NCI-H748 treated with DMSO at 0.1 percent for 48 hours (cell line): ENCODE data around the gene VWA7.
A peak's percentile ranks its signal among the peaks of the same experiment; 100 is the strongest.
"Not testable (repeated sequence)": the region's sequence is repeated elsewhere in the genome, so short reads cannot be mapped to it uniquely, and the experiment has no call there.

Experiments
- DNase-seq: peaks from one replicate; lab custom pipeline; 2025; lab: John Stamatoyannopoulos, UW

VWA7 gene

DNA sequence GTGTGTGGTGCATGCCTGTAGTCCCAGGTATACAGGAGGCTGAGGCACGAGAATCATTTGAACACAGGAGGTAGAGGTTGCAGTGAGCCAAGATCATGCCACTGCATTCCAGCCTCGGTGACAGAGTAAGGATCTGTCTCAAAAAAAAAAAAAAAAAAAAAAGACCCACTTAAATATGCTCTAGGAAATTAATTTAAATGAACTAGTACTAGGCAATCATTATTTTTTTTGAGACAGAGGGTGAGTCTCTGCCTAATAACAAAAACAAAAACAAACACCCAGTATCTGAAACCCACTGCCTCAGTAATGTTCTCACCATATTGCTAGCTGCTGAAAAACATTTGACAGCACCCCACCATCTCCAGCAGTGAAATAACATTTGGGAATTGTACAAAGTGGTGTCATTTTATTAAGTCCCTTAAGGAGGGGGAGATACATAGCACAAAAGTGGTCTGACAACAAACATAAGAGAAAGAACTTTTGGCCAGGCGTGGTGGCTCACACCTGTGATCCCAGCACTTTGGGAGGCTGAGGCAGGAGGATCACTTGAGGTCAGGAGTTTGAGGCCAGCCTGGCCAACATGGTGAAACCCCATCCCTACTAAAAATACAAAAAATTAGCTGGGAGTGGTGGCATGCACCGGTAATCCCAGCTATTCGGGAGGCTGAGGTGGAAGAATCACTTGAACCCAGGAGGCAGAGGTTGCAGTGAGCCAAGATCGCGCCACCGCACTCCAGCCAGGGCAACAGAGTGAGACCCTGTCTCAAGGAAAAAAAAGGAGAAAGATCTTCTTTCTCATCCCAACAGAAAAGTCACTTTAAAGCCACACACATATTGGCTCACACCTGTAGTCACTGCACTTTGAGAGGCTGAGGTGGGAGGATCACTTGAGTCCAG lies 24.2 kb upstream of the VWA7 start:
- DNase-seq, result not testable (repeated sequence)

DNA sequence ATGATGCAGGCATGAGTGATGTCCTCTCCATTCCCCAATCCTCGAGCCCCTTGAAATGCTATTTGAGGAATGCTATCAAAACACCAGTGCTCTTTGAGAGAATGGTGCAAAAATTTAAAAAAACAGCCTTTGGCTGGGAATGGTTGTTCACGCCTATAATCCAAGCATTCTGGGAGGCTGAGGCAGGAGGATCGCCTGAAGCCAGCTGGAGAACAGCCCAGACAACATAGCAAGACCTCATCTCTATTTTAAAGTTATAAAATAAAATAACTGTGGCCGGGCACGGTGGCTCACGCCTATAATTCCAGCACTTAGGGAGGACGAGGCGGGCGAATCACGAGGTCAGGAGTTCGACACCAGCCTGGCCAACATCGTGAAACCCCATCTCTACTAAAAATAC lies 22.7 kb upstream of the VWA7 start:
- no peak for DNase-seq

DNA sequence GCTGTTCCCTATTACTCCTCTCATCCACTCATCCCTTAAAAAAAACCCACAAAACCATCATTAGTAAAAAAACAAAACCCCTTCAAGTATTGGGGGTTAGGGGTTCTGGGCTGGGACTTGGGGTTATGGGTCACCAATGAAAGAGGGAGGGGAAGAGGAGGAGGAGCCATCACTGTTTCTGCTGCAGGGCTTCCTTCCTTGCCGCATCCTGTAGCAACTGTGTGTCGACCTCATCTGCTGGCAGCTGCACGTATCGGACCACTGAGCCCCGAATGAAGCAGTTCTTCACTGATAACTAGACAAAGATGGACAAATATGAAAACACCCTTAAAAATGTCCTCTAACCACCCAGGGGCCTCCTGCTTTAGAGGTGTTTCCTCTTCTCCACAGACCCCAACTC lies 20.5 kb upstream of the VWA7 start:
- DNase-seq, result no peak

DNA sequence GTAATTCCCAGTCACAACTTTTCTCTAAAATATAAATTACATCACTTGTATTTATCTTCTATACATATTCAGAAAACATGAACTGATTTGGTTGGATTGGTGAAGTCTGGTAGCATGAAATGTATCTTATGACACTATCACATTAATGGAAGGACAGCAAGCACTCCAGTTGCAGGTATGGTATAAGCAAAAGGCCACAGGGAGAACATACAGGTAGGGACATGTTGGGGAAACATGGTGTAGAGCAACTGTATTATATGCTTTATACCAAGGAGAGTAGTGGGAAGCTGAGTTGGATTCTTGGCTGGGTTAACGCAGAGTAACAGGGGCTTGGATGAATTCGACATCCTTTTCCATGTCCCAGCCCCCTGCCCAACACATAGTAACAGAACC lies 19.9 kb upstream of the VWA7 start:
- DNase-seq, result no peak

DNA sequence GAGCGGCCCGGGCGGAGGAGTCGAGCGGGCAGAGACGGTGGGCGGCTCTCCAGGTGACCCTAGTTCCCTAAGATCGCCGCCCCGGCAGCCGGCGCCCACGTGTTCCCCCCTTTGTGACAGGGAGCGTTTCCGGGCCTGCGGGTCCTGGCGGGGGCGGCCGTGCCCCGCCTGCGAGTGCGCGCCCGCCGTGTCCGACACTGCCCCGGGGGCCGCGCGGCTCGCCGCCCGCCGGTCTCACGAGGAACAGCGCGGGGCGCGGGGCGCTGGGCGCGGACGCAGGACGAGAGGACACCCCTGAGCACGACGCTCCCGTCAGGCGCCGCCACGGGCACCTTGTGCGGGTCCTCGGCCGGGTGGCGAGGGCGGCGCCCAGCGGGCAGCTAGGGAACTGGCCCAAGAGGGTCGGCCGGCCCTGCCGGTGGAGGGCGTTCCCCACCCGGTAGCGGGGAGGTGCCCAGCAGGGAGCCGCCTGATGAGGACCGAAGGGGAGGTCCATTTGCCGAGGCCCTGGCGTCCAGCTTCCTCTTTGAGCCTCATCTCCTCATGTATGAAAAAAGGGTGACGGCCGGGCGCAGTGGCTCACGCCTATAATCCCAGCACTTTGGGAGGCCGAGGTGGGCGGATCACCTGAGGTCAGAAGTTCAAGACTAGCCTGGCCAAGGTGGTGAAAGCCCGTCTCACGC lies 18.6 kb upstream of the VWA7 start, which contains the start of gene VARS1:
VARS1 (minus strand) TSS at position 137 of the 683 bp plus-strand sequence. CDS start 535 bp downstream, outside the sequence.
- DNase-seq, result peak; percentile 85

DNA sequence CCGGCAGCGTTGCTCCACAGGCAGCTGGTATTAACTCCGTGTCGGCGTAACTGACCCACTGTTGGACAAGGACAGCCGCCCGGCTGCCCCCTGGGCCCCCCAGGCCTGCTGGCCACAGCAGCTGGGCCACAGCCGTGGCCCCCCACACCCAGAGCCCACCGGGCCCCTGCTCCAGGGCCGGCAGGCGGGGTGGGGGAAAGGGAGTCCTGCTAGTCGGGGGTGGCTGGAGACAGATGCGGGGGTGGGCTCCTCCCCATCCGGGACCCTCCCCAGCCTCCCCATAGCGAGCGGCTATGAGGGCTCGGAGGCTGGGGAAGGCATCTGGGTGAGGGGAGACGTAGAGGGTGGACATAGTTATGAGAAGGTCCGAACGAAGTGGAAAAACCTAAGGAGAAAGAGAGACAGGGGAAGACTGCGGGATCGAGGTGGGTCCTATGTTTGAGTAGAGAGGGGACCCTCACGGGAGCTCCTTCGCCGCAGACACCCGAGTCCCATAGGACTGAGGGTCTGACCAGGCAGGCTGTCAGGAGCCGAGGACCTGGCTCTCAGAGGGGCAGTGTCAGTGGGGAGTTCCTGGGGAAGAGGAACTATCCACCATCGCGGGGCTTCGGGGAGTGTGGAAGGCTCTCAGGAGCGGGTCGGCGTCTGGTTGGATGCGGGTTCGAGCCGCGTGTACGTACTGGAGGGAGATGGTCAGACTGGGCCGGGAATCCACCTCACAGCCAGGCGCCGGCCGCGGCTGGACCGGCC lies 17.9 kb upstream of the VWA7 start:
- DNase-seq, result no peak

DNA sequence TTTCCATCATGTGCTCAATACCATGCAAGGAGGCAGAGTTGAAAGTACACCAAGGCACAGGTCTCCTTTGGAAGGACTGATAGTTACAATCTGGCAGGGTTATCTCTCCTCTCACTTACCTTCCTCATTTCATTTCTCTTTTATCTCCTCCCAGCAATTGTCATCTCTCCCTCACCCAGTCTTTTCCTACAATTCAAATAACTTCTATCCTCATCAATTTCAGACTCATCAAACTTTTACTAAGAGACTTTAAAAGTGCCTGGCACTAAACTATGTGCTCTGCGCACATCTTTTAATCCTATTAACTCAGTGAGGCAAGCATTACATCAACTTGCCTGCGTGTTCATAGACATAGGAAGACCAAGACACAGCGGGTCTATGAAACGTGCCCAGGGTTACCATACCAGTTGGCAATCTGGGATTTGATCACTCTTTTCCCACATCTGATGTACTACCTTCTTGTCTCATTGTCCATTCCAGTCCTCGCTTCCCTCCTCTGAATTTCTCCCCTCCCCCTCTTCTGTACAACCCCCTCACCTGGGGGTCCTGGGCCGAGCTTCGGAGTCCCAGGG lies 17.3 kb upstream of the VWA7 start:
- no peak for DNase-seq

DNA sequence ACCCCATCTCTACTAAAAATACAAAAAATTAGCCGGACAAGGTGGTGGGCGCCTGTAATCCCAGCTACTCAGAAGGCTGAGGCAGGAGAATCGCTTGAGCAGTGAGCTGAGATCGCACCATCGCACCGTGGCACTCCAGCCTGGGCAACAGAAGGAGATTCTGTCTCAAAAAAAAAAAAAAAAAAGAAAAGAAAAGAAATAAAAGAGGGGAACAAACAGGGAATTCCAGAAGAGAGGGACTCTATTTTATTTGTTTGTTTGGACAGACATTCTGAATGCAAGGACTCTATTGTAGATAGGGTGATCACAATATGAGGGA lies 16.8 kb upstream of the VWA7 start:
- not testable (repeated sequence) for DNase-seq

DNA sequence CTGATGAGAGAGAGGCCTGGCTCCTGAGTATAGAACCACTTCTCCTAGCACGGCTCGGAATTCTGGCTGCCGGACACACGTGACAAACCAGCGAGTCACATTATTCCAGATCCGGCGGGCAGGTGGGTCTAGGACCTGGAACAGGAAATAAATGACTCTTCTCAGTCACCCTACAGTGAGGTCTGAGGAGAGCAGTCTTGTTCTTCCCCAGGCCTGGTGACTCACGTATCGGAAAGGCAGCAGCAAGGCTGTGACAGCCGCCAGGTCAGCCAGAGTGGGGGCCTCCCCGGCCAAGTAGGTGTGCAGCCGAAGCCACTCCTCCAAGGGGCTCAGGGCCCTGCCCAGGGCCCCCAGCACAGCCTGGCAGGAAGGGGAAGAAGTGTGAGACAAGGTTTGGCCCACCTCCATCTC lies 15.6 kb upstream of the VWA7 start:
- DNase-seq, result no peak

DNA sequence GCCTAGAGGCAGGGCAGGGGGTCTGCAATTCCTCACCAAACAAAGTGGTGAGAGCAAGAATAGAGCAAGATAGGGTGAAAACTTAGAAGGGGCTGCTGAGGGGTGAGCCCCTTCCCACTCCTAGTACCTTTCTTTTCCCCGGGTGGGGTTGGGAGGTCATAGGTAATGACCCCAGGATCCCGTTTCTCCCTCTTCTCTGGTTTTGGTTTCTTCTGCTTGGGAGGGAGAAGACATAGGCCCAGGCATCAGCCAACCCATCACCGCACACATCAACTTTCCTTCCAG lies 14.9 kb upstream of the VWA7 start:
- no peak for DNase-seq

DNA sequence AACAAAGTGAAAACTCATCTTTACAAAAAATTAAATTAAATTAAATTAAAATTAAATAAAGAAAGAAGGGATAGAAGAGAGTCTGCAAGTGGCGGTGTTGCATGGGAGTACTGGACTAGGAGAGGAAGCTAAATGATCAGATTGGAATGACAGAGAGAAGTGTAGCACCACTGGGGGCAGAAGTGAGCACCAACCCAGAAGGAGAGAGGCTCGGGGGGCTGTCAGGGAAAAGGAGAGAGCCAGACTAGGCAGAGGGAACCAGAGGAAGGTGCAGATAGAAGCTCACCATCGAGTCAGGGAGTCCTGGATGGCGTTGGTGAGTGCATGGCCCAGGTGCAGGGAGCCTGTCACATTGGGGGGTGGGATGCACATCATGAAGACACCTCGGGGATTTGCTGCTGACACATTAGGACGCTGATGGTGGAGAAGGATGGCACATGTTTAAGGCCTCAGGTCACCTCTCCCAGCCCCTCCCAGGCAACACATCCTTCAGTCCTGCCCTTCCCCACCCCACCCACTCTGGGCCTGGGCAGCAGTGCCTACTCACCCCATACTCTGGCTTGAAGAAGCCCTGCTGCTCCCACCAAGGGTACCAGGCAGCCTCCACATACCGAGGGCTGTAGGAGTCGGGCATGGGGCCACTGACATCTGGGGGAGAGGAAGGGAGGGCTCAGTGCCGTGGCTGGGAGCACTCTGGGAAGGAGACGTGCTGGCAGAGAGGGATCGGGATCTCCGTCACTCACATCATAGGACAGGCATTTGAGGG lies 14.4 kb upstream of the VWA7 start:
- DNase-seq, result peak; percentile 12

DNA sequence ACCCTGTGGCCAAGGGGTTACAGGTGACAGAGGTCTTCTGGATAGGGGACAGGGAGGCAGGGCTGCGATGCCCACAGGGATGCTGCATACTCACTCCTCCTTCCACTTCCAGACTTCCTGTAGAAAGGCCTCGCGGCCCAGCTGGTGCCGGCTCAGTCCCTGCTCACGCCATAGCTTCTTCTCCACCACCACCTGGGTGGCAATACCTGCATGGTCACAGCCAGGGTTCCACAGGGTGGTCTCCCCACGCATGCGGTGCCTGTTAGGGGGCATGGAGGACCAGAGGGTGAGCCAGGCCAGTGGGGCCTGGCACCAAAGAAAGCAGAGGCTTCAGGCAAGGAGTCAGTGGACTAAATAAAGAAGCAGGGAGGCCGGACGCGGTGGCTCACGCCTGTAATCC lies 8.3 kb upstream of the VWA7 start:
- no peak for DNase-seq

DNA sequence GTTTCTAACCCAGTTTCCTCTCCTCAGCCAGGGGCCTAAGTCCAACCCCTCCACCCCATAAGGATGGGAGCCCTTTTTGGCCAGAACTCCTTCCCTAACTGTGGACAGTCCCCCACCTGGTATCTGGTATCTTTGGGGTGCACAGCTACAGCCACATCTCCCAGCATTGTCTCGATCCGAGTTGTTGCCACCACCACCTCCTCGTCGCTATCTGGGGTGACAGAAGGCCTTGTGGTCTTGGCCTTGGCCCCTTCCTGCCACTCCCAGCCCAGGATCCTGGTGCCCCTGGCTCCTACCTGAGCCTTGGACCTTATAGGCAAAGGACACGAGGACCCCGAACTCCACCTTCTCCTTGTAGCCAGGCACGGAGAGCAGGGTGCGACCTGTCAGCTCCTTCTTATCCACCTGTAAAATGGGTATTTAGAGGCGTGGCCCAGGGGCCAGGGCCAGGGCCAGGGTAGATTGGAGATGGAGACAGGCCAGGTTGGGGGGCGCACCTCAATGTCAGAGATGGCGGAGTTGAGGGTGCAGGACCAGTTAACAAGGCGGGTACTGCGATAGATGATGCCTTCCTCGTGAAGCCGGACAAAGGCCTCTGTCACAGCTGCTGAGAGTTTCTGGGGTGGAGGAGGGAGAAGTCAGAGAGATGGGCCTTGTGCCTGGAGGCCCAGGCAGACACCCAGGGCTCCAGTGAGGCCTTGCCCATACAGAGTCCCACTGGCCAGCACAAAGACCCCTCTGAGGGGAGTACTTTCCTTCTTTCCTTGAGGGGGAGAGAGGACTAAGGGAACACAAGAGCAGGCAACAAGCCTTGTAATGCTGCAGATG lies 7.2 kb upstream of the VWA7 start:
- no peak for DNase-seq

DNA sequence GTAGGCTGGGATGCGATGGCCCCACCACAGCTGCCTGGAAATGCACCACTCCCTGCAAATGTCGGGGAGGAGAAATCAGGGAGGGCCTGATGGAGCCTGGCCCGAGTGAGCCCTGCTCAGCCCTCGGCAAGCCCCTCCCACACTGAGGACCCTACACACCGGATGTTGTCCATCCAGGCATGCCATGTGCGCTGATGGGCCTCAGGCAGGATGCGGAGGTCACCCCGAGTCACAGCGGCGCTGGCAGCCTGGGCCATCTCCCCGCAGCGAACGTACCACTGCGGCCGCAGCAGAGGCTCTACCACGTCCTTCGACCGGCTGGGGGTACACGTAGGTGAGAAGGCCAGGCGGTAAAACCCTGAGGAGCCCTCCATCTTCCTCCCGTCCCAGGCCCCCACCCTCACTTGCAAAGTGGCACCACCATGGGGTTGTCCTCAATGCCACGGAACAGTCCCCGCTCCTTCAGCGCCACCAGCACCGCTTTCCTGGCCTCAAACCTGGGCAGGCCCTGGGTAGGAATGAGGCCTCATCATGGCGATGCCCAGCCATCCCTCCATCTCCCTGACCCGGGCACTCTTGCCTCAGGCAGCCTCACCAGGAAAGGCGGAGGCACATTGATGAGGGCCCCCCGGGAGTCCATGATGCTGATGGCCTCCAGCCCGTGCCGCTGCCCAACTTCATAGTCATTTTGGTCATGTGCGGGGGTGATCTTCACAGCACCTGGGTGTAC lies 5.2 kb upstream of the VWA7 start:
- DNase-seq, result no peak

DNA sequence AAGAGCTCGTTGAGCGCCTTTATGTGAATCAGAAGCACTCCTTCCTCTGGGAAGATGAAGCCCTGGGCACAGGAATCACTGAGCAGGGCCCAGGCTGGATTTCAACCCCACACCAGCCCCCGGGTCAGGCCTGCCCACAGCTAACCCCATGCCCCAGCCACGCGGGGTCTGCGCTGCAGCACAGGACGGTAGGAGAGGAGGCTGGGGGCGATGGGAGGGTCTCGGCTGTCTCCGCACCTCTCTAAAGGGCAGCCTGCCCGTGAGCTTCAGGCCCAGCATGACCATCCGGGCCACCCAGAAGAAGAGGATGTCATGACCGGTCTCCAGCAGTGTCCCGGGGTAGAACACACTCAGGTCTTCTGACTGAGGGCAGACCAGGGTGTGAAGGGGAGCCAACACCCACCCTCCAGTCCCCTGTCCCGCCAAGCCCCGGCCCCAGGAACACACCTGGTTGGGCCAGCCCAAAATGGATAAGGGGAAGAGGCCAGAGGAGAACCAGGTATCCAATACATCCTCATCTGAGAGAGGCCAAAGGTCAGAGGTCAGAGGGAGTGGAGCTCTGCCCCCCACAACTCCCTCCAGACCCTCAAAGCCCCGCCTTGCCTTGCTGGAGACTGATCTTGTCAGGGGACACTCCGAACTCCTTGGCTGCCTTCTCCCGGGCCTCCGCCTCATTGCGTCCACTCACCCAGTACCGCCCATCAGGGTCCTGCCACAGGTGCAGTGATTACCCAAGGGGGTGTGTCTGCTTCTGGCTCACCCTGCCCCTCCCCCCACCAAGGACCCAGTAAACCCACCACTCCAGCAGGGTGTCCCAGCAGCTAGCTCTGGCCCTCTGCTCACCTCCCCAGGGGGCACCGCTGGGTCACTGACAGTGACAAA lies 4.4 kb upstream of the VWA7 start:
- no peak for DNase-seq

DNA sequence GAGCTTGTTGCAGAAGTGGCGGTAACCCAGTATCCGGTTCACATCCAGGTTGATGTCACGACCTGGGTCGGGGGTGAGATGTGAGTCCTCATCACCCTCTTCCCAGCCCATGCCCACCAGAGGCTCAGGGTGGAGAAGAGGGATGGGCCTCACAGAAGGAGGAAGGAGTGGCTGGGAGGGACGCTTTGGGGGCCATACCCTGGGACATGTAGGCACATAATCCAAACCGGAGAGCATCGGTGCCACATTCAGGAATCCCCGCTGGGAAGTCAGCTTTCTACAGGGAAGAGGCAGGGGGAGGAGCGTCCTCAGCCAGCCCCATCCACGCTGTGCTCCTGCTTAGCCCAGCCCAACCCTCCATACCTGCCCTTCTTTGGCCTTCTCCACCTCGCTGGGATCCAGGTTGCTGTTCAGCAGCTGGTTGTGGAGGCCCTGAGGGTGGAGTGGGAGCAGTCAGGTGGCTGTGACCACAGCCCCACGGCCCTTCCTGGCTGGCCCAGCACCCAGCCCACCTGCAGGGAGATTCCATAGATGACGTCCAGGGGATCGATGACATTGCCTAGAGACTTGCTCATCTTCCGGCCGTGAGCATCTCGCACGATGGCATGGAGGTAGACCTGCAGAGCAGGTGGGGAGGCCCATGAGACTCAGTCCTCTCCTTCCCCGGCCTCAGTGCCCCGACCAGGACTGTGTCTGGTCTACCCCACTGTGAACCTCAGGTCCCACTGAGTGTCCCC lies 3.5 kb upstream of the VWA7 start:
- DNase-seq, result no peak

DNA sequence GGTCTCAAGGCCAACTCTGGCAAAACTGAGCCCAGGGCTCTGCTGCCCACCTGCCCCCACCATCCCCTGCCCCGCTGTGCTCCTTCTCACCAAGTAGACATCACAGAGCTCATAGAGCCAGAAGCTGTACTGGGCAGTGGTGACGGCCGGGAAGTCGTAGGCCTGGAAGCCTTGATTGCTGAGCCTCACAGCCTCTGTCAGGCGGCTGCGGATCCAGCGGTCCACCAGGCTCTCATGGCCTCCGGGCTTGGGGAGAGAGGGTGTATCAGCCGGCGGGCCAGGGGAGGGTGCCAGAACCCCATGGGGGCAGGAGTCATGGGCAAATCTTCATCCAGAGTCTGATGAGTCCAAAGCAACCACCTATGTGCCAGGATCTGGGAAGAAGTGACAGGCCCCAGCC lies 2.8 kb upstream of the VWA7 start:
- no peak for DNase-seq

DNA sequence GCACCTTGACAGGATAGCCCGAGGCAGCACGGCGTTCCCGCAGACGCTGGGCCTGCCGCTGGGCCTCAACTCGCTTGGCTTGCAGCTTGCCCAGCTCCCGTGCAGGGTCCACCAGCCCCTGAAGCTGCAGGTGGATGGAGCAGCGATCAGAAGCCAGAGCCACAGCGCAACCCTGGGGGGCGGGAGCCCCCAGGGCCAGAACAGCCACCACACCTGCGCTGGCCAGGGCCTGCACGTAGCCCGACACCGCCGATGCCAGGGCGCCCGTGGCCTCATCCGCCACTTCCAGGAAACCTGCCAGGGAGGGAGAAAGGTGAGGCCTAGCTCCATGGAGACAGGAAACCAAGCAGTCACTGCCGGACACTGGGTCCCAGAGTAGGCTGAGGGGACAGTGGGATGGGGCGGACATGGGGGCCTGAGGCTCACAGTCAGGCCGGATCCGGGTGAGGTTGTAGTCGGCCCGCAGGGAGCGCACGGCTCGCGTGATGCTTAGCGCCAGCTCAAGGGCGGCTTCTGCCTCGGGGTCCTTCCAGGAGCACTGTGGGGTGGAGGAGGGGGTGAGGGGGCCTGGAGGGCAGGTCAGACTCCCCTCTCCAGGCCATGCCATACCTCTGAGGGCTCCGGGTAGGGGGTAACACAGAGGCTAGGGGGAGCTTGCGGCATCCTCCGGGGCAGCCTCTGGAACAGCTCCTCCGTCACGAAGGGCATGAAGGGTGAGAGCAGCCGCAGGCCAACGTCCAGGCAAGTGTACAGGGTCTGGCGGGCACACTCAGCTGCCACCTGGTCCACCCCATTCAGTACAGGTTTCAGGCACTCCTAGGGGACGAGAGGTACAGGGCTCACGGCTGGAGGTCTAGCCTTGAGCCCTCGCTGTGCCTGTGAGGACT lies 2.1 kb upstream of the VWA7 start:
- DNase-seq, result no peak
